IPS-18c (cell line): ENCODE data around the gene CALM1.
"Not testable (repeated sequence)": the region's sequence is repeated elsewhere in the genome, so short reads cannot be mapped to it uniquely, and the experiment has no call there.

Source experiments
- H3K4me3 ChIP-seq: 2 replicates; pipeline ENCODE4 v1.7.0; 2013; ENCODE audit warnings: low read depth, mild to moderate bottlenecking, low read length, moderate library complexity; ENCODE audit not compliant: insufficient read depth
- H3K9me3 ChIP-seq: one replicate; pipeline ENCODE4 v1.6.1; 2013; ENCODE audit warnings: mild to moderate bottlenecking, low read length, moderate library complexity; ENCODE audit not compliant: control insufficient read depth, insufficient read depth

Gene CALM1

DNA sequence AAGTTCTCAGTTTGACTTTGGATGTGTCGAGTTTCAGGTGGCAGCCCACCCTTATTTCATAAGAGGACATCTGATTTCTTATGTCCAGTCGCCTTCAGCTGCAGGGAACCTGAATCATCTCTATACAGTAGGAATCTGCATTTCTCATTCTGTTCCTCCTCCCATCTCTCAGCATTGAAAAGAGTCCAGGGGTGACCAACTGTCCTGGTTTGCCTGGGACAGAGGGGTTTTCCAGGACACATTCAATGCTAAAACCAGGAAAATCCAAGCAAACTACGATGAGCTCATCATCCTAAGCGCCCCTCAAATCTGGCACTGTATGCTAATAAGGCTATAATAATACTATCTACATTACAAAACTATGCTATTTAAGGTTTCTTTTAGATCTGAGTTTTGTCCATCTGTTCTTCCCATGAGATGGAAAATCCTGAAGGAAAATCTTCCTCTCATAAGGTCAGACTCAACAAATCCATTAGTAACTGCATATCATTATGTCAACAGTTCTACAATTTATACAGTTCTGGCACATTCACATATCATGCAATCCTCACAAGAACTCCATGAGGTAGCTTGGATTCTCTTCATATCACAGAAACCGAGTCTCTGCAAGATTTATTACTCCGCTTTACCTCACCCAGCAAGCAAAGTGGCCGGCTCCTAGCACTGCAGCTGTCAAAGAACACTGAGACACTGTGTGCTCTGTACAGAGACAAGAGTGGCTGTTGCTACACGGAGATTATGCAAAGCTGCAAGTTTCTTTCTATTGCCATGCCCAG is 15.6 kb upstream of the CALM1 start:
- Histone ChIP-seq H3K9me3 (no peaks in the 10 kb centered on the region), H3K4me3 (no peak overlapping the region)

DNA sequence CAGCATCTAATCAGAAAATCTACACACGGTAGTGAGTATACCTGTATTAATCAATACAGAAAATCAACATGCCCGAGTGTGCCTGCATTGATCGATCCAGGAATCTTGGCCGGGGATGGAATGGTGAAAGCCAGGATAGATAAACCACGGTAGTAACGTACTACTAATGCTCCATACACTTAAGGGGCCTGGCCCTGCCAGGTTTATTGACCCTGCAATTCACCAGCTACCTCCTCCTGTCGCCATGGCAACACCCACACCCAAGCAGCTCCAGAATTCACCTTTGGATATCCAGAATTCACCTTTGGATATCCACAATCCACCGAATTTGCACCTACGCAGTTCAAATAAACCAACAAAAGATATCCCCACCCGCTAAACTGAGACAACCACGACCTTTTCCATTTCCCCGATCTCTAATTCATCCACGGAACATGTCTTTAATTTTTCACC is 14.8 kb upstream of the CALM1 start:
- peak overlapping the region; percentile 80 for H3K4me3 ChIP-seq
- H3K9me3 ChIP-seq = no peaks in the 10 kb centered on the region

DNA sequence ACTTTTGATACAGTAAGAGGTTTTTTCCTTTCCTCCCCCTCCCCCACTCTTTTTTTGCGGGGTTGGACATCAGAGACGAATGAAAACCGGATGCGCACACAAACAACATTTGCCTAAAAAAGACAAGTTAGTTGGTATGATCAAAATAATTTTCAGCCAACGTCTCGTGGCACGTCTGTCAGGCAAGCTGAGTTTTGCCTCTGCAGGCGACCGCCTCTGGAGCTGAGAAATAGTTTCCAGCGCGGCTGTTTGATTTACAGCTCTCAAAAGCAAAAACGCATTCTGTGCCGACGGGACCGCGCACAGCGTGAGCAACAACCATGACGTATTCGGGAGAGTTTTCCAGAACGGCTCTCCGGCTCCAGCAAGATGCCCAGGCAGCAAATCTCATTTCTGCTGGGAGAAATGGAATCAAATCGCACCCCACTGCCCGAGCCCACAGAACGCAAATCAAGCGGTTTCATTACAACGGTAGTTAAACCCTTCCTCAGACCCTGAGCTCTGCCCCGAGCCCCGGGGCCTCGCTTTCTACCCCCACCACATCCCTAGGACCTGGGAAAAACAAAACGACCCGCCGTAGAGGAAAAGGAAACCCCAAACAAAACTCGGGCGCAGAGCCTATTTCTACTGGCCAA is 14.2 kb upstream of the CALM1 start:
- Histone ChIP-seq H3K9me3 (no peaks in the 10 kb centered on the region), H3K4me3 (peak overlapping the region; percentile 80)

DNA sequence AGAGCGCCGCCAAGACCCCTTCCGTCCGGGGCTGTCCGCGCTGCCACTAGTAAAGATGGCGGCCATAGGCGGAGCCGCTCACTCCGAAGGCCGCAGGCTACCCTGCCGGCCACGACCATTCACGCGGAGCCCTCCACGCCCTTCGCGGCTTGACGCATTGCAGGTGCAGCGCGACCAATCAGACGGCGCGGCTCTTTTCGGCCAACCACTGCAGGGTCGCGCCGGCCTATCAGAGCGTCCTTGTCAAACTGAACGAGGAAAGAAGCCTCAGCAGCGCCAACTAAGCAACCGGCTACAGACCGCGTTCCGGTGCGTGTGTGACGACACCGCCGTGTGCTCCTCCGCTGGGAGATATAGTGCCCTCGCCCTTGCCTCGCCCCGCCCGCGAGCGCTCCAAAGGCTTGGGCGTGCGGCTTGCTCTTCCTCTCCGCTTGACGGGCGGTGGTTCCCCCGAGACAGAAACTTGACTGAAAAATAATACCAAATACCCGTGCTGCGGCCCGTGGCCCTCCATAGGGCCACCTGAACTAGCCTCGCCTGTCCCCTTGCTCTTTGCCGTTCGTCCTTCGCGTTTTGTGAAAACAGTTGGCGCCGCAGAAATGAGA is 13.6 kb upstream of the CALM1 start:
- Histone ChIP-seq H3K4me3 (peak overlapping the region; percentile 80), H3K9me3 (no peaks in the 10 kb centered on the region)

DNA sequence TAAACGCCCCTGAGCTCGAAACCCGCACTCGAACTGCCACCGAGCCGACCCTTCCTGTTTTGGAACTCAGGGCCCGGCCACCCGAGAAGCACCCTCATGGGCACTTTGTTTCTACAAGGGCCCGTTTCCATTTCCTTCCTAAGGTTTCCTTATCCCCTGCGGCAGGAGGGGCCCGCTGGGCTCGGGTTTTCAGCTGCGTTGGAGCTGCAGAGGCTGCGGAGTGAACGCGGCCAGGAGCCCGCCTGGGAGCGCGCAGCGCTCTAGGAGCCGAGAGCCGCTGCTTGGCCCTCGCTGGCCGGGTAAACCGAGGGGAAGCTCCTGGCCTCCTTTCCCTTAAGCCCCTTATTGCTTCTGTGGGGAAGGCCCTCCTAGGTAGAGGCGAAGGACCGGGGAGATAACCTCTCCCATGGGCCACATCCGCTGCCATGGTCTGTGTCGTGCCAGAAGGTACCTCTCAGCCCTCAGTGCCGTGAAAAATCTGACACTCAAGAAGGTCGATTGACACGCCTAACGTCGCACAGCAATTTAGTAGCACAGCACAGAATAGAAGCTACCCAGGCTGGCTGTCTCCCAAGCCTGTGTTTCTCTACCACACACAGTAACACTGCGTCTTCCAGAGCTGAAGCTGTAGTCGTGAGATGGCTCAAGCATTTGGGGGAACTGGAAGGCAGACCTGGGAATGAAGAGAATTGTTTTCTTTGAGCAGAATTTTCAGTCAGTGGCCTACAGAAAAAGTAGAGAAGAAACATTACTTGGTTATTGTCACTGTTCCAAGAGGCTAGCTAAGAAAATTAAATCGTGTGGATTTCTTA is 12.9 kb upstream of the CALM1 start:
- peak overlapping the region; percentile 80; the same call in 1 of the 2 replicates for H3K4me3 ChIP-seq
- no peaks in the 10 kb centered on the region for H3K9me3 ChIP-seq

DNA sequence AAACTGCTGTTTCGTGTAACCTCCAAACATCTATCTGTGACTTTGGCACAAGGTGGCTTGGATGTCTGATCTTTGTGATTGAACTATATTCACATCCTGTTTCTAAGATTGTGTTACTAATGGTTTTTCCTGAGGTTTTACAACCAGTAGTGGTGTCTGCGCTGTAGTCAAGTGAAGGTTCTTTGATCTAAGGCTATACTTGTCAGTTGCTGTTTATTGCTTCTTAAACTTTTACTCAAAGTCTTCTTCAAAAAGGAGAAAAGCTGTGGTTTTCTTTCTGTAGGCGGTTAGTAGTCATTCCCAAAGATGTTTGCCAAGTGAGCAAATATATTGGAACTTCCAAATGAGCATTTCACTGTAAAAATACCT is 12.3 kb upstream of the CALM1 start:
- Histone ChIP-seq H3K9me3 (no peaks in the 10 kb centered on the region), H3K4me3 (no peak overlapping the region)

DNA sequence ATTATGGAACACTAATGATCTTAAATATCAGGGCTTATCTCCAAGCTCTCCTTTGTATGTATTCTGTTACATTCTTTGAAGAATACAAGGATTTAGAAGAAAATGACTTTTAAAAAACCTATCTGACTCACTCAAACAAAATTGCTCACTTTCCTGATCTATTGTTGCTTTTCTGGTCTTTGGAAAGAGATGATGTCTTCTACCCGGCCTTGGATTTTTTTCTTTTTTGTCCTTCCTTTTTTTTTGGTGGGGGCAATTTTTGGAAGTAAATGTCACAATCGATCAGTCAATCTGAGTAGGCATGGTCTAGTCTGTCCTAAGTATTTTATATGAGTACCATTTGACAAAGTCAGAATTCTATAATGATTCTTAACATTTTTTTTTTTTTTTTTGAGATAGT is 10.5 kb upstream of the CALM1 start:
- H3K4me3 ChIP-seq = no peak overlapping the region

DNA sequence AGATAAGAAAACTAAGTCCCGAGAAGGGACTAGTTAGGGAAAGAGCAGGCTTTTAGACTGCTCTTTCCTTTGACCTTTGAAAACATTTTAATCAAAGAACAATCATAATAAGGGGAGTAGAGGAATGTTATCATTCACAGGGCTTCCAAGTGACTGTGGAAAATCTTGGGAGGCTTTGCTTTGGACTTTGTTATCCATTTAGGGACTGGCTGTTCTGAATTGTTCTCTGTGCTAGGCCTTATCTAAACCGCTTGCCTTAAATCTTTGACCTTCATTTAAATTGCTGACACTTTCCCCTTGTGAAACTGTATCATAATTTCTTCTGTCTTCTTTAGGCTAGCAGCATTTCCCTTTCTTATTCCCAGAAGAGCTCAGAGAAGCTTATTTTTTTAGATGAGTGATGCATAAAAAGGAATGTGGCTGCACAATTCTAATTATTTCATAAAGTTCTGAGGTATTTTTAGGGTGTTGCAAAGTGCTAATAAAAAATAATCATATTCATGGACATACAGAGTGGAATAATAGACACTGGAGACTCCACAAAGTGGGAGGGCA is 9.5 kb upstream of the CALM1 start:
- Histone ChIP-seq H3K9me3 (no peaks in the 10 kb centered on the region), H3K4me3 (no peak overlapping the region)

More for the DNA sequence above, 10.5 kb upstream of the CALM1 start:
- no peaks in the 10 kb centered on the region for H3K9me3 ChIP-seq

DNA sequence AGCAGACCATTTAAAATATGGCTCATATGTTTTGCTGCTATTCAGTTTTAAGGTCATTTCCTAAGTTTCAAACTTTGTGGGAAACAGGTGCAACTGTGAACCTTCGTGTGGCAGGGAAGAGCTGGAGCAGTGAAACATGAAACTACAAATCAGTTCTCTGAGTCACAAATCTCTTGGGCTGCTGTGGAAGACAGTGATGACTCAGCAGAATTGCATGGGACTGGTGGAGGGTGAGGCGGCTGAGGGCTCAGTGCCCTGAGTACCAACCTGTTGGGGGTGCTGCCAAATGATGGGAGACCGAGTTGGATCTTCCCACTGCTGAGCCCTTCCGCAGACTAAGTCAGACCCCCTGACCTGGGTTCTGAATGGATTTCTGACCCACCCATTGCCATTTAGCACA is 8.4 kb upstream of the CALM1 start:
- Histone ChIP-seq H3K4me3 (no peak overlapping the region), H3K9me3 (no peaks in the 10 kb centered on the region)

DNA sequence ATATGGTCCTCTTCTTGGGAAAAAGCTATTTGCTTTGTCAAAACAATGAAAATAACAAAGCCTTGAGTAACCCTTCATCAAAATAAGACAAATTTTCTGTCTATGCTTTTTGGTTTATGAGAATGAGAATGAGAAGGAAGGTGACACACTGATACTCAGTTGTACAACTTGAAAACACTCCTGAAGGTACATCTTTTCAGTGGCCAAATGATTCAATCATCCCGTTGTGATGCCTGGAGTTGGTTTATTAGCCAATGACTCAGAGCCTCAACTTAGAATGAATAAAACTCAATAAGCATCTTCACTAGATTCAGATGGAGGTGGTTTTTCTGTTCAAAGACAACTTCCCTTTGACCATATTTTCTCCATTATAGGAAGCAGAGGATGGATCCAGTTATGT is 7.8 kb upstream of the CALM1 start:
- Histone ChIP-seq H3K9me3 (no peaks in the 10 kb centered on the region), H3K4me3 (no peak overlapping the region)

DNA sequence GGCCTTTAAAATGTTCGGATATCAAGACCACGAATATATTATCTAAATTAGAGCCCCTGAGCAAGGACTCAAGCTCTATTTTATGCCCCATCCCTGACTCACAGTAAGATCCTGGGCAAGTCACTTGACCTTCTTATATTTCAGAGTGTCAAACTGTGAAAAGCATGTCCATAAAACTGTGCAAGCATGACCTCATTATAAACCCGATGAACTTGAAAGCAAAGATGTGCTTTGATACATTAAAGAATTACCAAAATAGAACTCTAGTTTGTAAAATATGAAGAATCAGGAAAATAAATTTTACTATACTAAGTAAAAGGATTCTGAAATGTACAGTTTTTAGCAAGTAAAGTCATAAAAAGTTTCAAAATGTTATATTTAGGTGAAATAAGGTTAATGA is 2.9 kb upstream of the CALM1 start:
- Histone ChIP-seq H3K9me3 (no peaks in the 10 kb centered on the region), H3K4me3 (no peak overlapping the region)

DNA sequence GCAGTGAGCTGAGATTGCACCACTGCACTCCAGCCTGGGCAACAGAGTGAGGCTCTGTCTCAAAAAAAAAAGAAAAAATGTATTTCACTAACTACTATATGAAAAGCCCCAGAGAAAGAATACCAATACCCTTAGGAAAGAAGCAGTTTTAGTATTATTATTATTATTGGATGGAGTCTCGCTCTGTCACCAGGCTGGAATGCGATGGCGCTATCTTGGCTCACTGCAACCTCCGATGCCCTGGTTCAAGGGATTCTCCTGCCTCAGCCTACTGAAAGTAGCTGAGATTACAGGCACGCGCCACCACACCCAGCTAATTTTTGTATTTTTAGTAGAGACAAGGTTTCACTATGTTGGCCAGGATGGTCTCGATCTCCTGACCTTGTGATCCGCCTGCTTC is 2.0 kb upstream of the CALM1 start:
- not testable (repeated sequence) for H3K4me3 ChIP-seq, H3K9me3 ChIP-seq

DNA sequence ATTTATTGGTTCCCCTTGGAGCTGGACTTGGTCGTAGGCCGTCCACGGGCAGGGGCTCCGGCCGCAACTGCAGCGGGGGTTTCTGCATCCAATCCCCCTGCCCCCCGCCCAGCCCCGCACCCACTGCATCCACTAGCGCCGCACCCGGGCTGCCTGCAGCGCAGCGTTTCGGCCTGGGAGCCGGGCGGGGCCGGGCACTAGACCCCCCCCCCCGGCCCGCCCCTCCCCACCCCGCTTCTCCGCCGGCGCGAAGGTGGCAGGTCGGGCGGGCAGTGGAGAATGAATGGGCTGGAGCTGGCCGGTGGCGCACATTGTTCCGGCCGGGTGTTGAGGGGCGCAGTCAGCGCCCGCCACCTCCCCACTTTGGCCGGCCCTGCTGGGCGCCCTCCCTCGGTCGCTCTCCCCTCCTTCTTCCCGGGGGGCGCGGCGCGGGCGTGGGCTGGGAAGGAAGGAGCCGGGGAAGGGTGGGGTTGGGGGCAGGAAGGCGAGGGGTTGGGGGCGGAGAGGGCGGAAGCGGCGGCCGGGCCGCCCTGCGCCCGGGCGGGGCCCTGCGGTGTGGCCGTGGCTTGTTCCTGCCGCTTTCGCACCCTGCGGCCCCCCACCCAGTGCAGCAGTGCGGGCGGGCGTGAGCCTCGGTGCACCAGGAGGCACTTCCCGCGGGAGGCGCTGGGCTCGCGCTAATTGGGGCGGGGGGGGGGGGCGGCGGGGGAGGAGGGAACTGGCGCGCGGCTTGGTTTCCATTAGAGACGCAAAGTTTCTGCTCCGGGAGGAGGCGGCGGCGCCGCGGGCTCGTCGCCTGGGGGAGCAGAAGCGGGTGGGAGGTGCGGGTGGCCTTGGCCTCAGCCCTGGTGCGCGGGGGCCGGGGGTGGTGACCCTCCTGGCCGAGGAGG is 841 bp downstream of the CALM1 start:
- H3K4me3 ChIP-seq = peak overlapping the region; percentile 90
- H3K9me3 ChIP-seq = no peaks in the 10 kb centered on the region

DNA sequence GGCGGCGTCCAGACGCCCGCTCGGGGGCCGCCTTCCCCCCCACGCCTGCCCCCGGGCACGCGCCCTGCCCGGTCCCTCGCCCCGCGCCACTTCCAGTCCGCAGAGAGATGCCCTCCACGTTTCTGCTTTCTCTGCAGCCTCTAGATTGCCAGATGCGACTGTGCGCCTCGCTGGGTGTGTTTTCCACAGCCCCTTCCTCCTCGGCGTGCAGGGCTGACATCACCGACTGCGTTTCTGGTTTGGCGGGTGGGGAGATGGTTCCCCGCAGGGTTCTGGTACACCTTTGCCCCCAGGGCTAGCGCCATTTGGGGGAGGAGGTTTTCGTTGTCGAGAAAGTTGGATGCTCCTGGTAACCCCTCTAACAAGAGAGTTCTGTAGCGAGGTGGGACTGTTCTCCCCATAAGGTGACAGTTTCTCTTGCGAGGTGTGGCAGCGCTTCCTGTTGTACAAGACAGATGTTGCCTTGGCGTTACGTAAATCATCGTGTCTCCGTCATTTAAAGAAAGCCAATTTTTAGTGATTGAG is 1.5 kb downstream of the CALM1 start:
- no peaks in the 10 kb centered on the region for H3K9me3 ChIP-seq
- peak overlapping the region; percentile 90 for H3K4me3 ChIP-seq

DNA sequence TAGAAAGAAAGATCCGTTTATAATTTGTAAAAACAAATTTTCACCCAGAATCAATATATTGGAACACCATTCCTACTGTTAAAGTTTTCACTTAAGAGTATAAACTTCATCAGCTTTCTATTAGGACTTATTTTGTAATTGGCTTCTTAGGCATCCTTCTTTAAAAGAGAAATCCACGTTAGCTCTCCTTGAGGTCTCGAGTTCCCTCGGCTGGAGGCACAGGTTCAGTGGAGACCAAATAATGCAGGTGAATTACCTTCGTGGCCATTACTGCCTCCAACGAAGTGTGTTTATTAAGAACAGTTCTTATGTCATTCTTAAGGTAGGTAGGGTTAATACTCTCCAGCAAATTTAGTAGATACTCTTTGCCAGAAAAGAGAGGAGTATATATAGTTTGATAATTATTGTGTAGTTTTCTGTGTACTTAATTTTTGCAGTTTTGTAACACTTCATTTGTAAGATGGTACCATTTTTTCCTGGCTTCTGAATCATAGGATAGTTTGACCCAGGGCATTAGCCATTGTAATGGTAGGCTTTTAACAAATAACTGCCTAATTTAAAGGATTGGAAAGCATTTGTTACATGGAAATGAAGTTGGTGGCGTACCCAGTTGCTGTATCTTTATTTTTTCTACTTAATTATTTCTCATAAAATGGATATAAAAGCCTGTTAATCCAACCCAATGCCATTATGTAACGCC is 2.2 kb downstream of the CALM1 start:
- H3K9me3 ChIP-seq = no peaks in the 10 kb centered on the region
- peak overlapping the region; percentile 90; the same call in 1 of the 2 replicates for H3K4me3 ChIP-seq
